GM12875 (cell line): Measurements from ENCODE around the gene FOXN3.

ENCODE experiments used
- H3K4me3 ChIP-seq: one replicate; pipeline ENCODE4 v1.5.1; 2011; ENCODE audit warnings: low read depth, low read length, control low read depth
- CTCF ChIP-seq: IDR thresholded peaks from 2 replicates; pipeline ENCODE4 v1.5.1; 2011; ENCODE audit warnings: low read depth, mild to moderate bottlenecking, control low read depth, inconsistent platforms, low read length, moderate library complexity, borderline replicate concordance; ENCODE audit not compliant: insufficient read depth

FOXN3 gene

GRCh38 chr14:89356496-89356895, 60.5 kb downstream of the FOXN3 start:
- H3K4me3 ChIP-seq = no peak overlapping the region
- no peak for TF ChIP-seq CTCF

- no peak for TF ChIP-seq CTCF
- H3K4me3 ChIP-seq = no peak overlapping the region
Measured at GRCh38 chr14:89353766-89354113, 63.3 kb downstream of the FOXN3 start.

GRCh38 chr14:89352976-89353765, 63.9 kb downstream of the FOXN3 start:
- H3K4me3 ChIP-seq = no peak overlapping the region
- TF ChIP-seq CTCF = no peak

GRCh38 chr14:89351516-89352404, 65.3 kb downstream of the FOXN3 start:
- H3K4me3 ChIP-seq = no peak overlapping the region
- TF ChIP-seq CTCF = no peak

GRCh38 chr14:89351221-89351515, 65.9 kb downstream of the FOXN3 start:
- H3K4me3 ChIP-seq = no peak overlapping the region
- TF ChIP-seq CTCF = no peak

GRCh38 chr14:89350152-89350551, 66.9 kb downstream of the FOXN3 start:
- H3K4me3 ChIP-seq = no peak overlapping the region
- no peak for TF ChIP-seq CTCF
